HG03432 (cell line): ENCODE results near the gene TNIK.

Source experiments
- ATAC-seq: cut with Tn5 transposase; IDR thresholded peaks from one replicate; pipeline ENCODE4 v1.9.1; 2021; ENCODE audit warnings: mild to moderate bottlenecking, moderate library complexity; ENCODE audit not compliant: unreplicated experiment

Gene TNIK

DNA sequence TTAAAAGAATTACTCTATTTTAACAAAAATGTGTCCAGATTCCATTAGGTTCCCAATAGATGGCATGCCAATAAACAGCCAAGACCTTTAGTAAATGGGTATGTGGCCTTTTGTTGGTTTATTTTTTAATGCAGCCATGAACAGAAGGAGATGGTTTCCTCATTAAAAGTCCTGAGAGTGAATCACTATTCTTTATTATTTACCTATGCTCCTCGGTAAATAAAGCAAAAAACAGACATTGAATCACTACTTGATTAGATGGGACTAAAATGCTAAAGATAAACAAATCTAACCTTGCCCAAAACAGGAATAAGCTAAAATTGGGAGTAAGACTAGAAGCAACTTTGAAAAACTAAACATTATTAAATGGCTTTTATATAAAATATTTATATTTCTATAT is 94.2 kb downstream of the TNIK start:
- no peak for ATAC-seq

DNA sequence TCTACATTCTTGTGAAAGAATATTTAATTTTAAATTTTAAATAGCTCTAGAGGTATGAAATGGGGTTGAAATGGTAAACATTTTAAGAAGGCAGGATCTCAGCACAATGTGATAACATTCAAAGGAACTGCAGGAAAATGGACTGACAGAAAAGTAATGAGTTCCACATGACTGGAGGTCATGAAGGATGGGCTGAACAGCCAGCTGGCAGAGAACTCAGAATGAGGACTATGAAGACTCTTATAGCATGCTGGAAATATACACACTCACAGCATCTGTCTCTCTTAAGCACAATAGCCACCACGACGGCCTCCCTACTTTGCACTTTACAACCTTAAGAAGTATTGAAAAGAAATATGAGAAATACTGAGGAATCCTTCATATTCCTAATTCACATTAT is 94.7 kb downstream of the TNIK start:
- ATAC-seq: no peak

DNA sequence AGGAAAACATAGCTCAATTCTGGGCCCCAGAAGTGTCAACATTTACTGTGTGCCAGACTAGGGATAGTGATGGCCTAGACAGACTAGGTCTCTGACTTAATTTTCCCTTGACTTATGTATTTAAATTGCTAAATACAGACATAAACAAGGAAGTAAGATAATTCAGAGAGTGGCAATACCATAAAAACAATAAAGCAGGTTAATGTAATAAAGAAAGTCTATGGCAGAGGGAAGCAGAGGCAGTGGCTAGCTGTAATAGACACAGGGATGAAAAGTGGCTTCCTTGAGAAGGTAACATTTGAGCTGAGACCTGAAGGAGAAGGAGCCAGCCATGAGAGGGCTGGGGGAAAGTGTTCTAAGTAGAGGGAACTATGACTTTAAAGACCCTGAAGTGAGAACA is 95.7 kb downstream of the TNIK start:
- ATAC-seq: no peak

DNA sequence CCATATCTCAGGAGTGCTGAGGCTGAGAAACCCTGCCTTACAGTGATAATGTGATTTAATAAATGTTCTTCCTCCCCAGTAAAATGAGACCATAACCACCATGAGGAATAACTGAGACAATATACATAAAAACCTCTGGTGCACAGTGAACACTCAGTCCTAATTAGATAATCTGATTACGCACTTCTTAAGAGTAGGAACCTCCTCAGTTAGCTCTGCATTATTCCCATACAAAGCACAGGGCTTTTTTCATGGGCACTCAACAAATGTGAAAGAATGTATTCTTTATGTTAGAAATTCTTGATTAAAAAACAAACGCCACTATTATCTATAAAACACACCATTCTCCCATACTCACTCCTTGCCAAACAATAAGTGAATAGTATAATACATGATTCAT is 97.0 kb downstream of the TNIK start:
- no peak for ATAC-seq

GRCh38 chr3:171362575-171362974 is 97.6 kb downstream of the TNIK start:
- no peak for ATAC-seq

GRCh38 chr3:171358881-171359198 is 101.4 kb downstream of the TNIK start:
- ATAC-seq: peak; percentile 57

- ATAC-seq: no peak
These were observed 101.9 kb downstream of the TNIK start for GRCh38 chr3:171358181-171358880.

DNA sequence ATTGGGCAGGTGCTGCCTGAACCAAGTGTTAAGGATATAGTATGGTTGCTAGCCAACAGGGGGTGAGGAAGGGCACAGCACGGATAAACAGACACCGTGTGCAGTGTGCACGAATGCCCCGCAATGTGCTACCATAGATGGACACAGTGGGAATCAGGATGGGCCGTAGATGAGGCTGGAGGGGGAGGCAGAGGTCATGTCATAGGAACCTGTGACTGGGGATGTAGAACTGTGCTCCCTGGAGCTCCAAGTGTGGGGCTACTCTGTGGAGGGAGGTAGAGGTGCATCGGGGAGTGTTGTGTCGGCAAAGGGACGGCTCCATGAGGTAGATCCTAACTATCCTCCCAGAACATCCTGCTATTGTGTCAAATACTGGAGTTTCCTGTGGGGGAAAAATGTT is 102.5 kb downstream of the TNIK start:
- no peak for ATAC-seq

DNA sequence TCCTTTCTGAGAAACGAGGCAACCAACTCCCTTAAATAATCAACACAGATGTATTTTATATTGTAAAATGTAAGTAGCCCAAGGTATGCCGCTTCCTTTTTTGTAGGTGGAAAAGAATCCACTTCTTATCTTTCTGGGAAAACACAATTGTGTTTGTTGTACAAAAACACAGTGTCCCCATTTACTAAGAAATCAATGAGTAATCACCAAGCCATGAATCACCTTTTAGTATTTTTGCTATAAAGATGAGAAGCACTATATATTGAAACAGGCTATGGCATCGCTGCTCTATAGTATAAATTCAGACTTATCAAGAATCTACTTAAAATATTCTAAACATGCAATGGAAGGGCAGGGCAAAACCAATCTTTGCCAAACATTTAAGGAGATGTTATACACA is 104.0 kb downstream of the TNIK start:
- no peak for ATAC-seq

DNA sequence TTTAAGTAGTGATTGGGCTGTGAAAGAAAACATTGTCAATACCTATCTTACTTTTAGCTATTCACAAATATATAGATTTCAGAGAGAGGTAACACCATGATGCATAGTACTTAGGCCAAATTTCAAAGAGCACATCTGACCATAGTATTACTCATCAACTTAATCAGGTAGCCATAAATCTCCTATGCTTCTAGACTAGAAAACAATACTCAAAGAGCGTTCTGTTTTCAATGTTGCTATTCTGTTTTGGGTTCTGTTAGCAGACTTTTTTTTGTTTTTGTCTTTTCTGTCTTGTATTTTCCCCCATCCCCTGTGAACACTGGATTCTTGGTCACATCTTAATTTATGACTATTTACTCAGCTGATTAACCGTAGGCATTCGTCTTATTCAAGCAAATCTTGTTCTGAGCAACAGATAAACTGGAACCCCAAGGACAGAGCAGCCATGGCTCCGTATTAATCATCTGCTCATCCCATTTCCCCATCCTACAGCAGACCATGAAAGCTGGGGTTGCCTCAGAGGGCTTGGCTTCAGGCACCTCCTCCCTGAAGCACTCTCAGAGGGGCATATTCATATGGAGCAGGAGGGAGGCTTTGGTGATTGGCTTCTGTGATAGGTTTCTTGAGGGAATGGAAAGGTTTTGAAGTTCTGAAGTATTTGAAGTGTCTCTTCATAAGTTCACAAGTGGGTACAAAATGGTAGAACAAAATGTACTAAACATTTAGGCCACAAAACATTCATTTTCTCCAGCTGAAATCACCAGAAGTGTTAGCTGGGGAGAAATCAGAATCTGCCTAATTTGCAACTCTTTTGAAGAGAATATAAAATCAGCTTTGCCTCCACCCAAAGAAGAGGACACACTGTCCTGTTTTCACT is 105.3 kb downstream of the TNIK start:
- no peak for ATAC-seq

GRCh38 chr3:171354049-171354705 is 106.0 kb downstream of the TNIK start:
- no peak for ATAC-seq

DNA sequence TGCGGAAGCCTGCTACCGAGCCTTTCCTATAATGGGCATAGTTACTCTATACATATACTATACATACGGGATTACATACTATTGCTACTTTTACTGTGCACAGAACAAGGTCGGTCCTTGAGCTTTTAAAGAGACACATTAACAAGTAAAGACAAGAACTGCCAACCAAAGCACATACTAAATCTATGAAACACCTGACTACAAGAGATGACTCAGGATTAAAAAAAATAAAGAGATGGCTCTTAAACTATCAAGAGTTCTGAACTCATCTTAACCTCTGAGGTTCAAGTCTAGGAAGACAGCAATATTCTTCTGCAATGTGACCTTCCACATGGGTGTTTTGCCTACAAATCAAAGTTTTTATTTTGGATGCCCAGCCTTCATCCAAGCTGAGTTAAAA is 106.8 kb downstream of the TNIK start:
- no peak for ATAC-seq

DNA sequence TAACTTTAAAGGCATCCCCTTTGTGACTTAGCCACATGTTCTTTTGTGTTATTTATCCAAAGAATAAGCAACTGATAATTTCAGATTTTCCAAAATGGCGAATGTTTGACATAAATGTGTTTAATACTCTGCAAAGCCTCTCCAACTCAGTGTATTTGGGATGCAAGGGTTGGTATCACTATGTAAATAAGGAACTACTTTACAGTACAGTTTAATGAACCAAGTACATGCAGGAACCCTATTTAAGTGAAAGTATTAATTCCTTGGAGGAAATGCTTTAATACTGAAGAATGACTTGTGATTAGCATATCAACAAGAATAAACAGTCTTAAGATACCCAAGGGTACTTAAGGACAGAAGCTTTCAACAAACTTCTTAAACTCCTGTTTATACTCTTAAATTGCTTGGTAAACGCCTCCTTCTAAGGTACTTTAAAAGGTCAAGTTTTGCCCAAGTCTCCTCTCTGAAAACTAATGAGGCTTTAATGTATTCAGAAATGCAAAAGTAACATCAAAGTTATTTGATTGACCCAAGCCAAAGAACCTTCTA is 107.7 kb downstream of the TNIK start:
- ATAC-seq: no peak

DNA sequence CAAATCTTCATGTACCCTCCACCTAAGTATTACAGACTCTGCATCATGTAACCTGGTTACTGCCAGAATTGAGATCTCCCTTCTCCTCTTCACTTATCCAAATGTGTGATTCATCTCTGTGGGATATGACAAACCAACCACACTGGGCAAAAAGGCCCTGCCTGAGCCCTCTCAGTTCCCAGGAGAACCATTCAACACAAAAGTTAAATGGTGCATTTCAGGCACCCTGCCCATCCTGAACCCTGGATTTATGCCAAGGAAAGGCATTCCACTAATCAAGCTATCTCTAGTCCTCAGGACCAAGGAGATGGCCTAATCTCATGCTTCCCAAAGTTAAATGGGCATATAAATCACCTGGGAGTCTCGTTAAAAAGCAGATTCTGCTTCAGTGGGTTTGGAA is 108.5 kb downstream of the TNIK start:
- ATAC-seq: no peak

DNA sequence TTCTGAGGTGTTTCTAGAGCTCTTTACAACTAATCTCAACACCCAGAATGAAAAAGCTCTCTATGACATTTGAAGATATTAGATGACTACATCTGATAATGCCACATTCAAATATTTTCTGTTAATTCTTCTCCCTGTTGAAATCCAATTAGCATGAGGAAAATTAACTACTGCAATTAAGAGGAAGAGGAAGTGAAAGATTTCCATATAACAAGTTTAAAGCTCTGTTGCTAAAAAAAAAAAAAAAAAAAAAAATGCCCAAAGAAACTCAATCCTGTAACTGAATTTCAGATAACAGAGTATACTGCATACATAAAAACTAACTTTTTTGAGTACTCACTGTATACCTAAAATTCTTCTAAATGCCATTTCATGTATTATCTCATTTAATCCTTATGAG is 109.8 kb downstream of the TNIK start:
- no peak for ATAC-seq

DNA sequence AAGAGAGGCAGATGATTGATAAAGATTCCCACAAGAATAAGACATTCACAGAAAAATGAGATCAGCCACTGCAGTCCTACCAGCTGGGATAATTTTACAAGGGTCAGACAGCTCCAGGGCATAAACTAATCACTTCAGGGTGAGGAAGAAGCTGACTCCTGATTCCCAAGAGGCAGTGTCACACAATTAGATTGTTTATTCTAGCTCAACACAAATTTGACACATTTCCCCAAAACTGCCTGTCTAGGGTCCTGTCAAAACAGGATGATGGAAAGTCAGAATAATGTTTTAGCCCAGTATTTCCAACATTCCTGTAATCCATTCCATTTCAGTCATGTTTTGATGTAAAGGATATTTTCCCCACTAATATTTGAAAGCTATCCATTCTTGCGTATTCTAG is 110.8 kb downstream of the TNIK start:
- ATAC-seq: no peak

GRCh38 chr3:171348121-171348520 is 112.1 kb downstream of the TNIK start:
- ATAC-seq: peak; percentile 12

- ATAC-seq: peak; percentile 80
These were observed 112.7 kb downstream of the TNIK start for GRCh38 chr3:171347301-171348039.

- no peak for ATAC-seq
These were observed 113.5 kb downstream of the TNIK start for GRCh38 chr3:171346582-171347300.

GRCh38 chr3:171346019-171346418 is 114.2 kb downstream of the TNIK start:
- ATAC-seq: no peak
